Astrocyte (in vitro differentiated cells and primary cell): ENCODE data around the gene TAAR5. TPM values are rescaled to one million over a fixed set of nuclear protein-coding genes. Genes with fewer than 3 reads are reported as not detected.

ENCODE experiments used
- DNase-seq: peaks from one replicate; pipeline ENCODE4 v3.0.0-alpha.2; 2010; ENCODE audit warnings: low read depth
- FAIRE-seq: peaks from 2 replicates; lab custom pipeline; 2011; peaks lifted over from hg19 to GRCh38; lab: Jason Lieb, UNC
- H2AFZ ChIP-seq: 2 replicates; pipeline ENCODE4 v1.6.0; 2012; ENCODE audit warnings: low read depth, low read length, inconsistent platforms
- H3K27ac ChIP-seq: 2 replicates; pipeline ENCODE4 v1.5.1; 2011; ENCODE audit warnings: low read depth, low read length, inconsistent platforms
- H3K27me3 ChIP-seq: 2 replicates; pipeline ENCODE4 v1.6.0; 2011; ENCODE audit warnings: low read length, inconsistent platforms; ENCODE audit not compliant: insufficient read depth
- H3K36me3 ChIP-seq: 2 replicates; pipeline ENCODE4 v1.5.1; 2011; ENCODE audit warnings: low read length, inconsistent platforms; ENCODE audit not compliant: insufficient read depth
- H3K4me1 ChIP-seq: 2 replicates; pipeline ENCODE4 v1.5.1; 2011; ENCODE audit warnings: low read length, inconsistent platforms; ENCODE audit not compliant: insufficient read depth
- H3K4me2 ChIP-seq: 2 replicates; pipeline ENCODE4 v1.6.0; 2012; ENCODE audit warnings: low read length, inconsistent platforms
- H3K4me3 ChIP-seq: 2 replicates; pipeline ENCODE4 v1.5.1; 2011; ENCODE audit warnings: low read depth, mild to moderate bottlenecking, low read length, inconsistent platforms; ENCODE audit not compliant: insufficient read depth
- H3K79me2 ChIP-seq: 2 replicates; pipeline ENCODE4 v1.6.0; 2012; ENCODE audit warnings: mild to moderate bottlenecking, low read length, inconsistent platforms; ENCODE audit not compliant: insufficient read depth
- H3K9ac ChIP-seq: 2 replicates; pipeline ENCODE4 v1.6.0; 2012; ENCODE audit warnings: mild to moderate bottlenecking, low read length, inconsistent platforms
- H3K9me3 ChIP-seq: 2 replicates; pipeline ENCODE4 v1.5.1; 2012; ENCODE audit warnings: low read depth, mild to moderate bottlenecking, low read length, inconsistent platforms; ENCODE audit not compliant: insufficient read depth
- H4K20me1 ChIP-seq: 2 replicates; pipeline ENCODE4 v1.6.0; 2012; ENCODE audit warnings: low read length, inconsistent platforms; ENCODE audit not compliant: insufficient read depth
- H3K27ac Mint-ChIP-seq: one replicate; pipeline ENCODE4 v1.8.0; 2021; ENCODE audit warnings: mild to moderate bottlenecking, mixed read lengths; ENCODE audit not compliant: unreplicated experiment
- H3K27me3 Mint-ChIP-seq: one replicate; pipeline ENCODE4 v1.8.0; 2021; ENCODE audit warnings: low read depth, mixed read lengths; ENCODE audit not compliant: unreplicated experiment
- H3K36me3 Mint-ChIP-seq: one replicate; pipeline ENCODE4 v1.8.0; 2021; ENCODE audit warnings: low read depth, mixed read lengths; ENCODE audit not compliant: unreplicated experiment
- H3K4me1 Mint-ChIP-seq: one replicate; pipeline ENCODE4 v1.8.0; 2021; ENCODE audit warnings: low read depth, mixed read lengths; ENCODE audit not compliant: unreplicated experiment
- H3K4me3 Mint-ChIP-seq: one replicate; pipeline ENCODE4 v1.8.0; 2021; ENCODE audit warnings: mild to moderate bottlenecking, moderate library complexity, mixed read lengths; ENCODE audit not compliant: unreplicated experiment
- H3K9me3 Mint-ChIP-seq: one replicate; pipeline ENCODE4 v1.8.0; 2021; ENCODE audit warnings: mild to moderate bottlenecking, mixed read lengths; ENCODE audit not compliant: unreplicated experiment
- CTCF ChIP-seq: IDR thresholded peaks from 2 replicates; pipeline ENCODE4 v1.5.1; 2011; ENCODE audit warnings: low read depth, mild to moderate bottlenecking, inconsistent platforms, low read length, moderate library complexity; ENCODE audit not compliant: insufficient read depth
- EZH2 ChIP-seq: IDR thresholded peaks from 2 replicates; pipeline ENCODE4 v1.6.1; 2012; ENCODE audit warnings: mild to moderate bottlenecking, low read length, inconsistent platforms; ENCODE audit not compliant: insufficient read depth
- total RNA-seq: library from RNA; stranded (reverse); gene quantifications from 2 replicates; pipeline ENCODE4 v1.2.1, GENCODE V29; 2021

TAAR5 gene
- total RNA-seq, 1 donor from 2014 or later, result not detected

- TF ChIP-seq CTCF, result no peak
- no peak for TF ChIP-seq EZH2
- Histone ChIP-seq H4K20me1 (no peaks in the 10 kb centered on the region), H3K79me2 (no peaks in the 10 kb centered on the region), H3K4me3 (no peak within 1 kb of the TSS), H3K9ac (no peak within 1 kb of the TSS), H2AFZ (no peak within 1 kb of the TSS), H3K36me3 (no peaks in the 10 kb centered on the region), H3K4me1 (no peaks in the 10 kb centered on the region), H3K27ac (no peak within 1 kb of the TSS), H3K27me3 (peaks cover 8% of the 10 kb centered on the region), H3K4me2 (no peak within 1 kb of the TSS), H3K9me3 (no peaks in the 10 kb centered on the region)
- H3K9me3 Mint-ChIP-seq, result no peaks in the 10 kb centered on the region
- no peak for DNase-seq
- H3K27me3 Mint-ChIP-seq, result no peaks in the 10 kb centered on the region
- no peak within 1 kb of the TSS for H3K4me3 Mint-ChIP-seq
- no peaks in the 10 kb centered on the region for H3K36me3 Mint-ChIP-seq
- FAIRE-seq, result no peak
- H3K27ac Mint-ChIP-seq, result no peak within 1 kb of the TSS
- peaks cover 5% of the 10 kb centered on the region for H3K4me1 Mint-ChIP-seq
Observed at GRCh38 chr6:132552372-132552771, 37.2 kb downstream of the TAAR5 start, which contains the start of gene TAAR8. Gene TAAR8 (plus strand): TSS chr6:132552672. CDS start chr6:132552693, 21 bp downstream.

- Mint-ChIP-seq H3K9me3 (no peaks in the 10 kb centered on the region), H3K36me3 (no peaks in the 10 kb centered on the region), H3K4me1 (peaks cover 5% of the 10 kb centered on the region), H3K27me3 (no peaks in the 10 kb centered on the region), H3K27ac (no peak overlapping the region), H3K4me3 (no peak overlapping the region)
- DNase-seq (no peak), FAIRE-seq (no peak)
- no peaks in the 10 kb centered on the region for H4K20me1 ChIP-seq
- H3K9ac ChIP-seq, result no peak overlapping the region
- no peak overlapping the region for H3K4me2 ChIP-seq
- no peak overlapping the region for H3K27ac ChIP-seq
- TF ChIP-seq EZH2 (no peak), CTCF (no peak)
- H3K36me3 ChIP-seq, result no peaks in the 10 kb centered on the region
- no peak overlapping the region for H3K4me3 ChIP-seq
- no peaks in the 10 kb centered on the region for H3K4me1 ChIP-seq
- no peaks in the 10 kb centered on the region for H3K79me2 ChIP-seq
- H2AFZ ChIP-seq, result no peak overlapping the region
- H3K27me3 ChIP-seq, result peaks cover 8% of the 10 kb centered on the region
- H3K9me3 ChIP-seq, result no peaks in the 10 kb centered on the region
Observed at GRCh38 chr6:132551214-132551613, 38.3 kb downstream of the TAAR5 start.

- H3K4me2 ChIP-seq, result no peak overlapping the region
- no peaks in the 10 kb centered on the region for H4K20me1 ChIP-seq
- H3K27me3 ChIP-seq, result peaks cover 8% of the 10 kb centered on the region
- no peak overlapping the region for H3K4me3 Mint-ChIP-seq
- no peaks in the 10 kb centered on the region for H3K79me2 ChIP-seq
- H3K36me3 ChIP-seq, result no peaks in the 10 kb centered on the region
- no peak for FAIRE-seq
- H3K27me3 Mint-ChIP-seq, result no peaks in the 10 kb centered on the region
- no peaks in the 10 kb centered on the region for H3K9me3 ChIP-seq
- no peak for TF ChIP-seq CTCF
- TF ChIP-seq EZH2, result no peak
- H3K9me3 Mint-ChIP-seq, result no peaks in the 10 kb centered on the region
- H3K36me3 Mint-ChIP-seq, result no peaks in the 10 kb centered on the region
- no peak overlapping the region for H3K27ac ChIP-seq
- no peak overlapping the region for H2AFZ ChIP-seq
- H3K9ac ChIP-seq, result no peak overlapping the region
- DNase-seq, result no peak
- H3K4me1 Mint-ChIP-seq, result peaks cover 5% of the 10 kb centered on the region
- H3K27ac Mint-ChIP-seq, result no peak overlapping the region
- H3K4me3 ChIP-seq, result no peak overlapping the region
- no peaks in the 10 kb centered on the region for H3K4me1 ChIP-seq
Observed at GRCh38 chr6:132548746-132549463, 40.6 kb downstream of the TAAR5 start.
